Gastrocnemius medialis (tissue), 4 donors: Measurements from ENCODE around the gene PRKCA. TPM values are rescaled to one million over a fixed set of nuclear protein-coding genes. Genes with fewer than 3 reads are reported as not detected.

Source experiments
- ATAC-seq, 2 donors: fragments of 150-250 bp; one replicate each; pipeline ENCODE4 v1.9.1; 2016
- DNase-seq, 2 donors: peaks; one replicate each; pipeline ENCODE4 v3.0.0-alpha.2; 2019
- H3K27ac ChIP-seq, 4 donors: fragments of 200-600 bp; sonication (generic); 1 replicate in 1 of 4; 2 replicates in 3 of 4; pipeline ENCODE4 v1.5.1; 2016 to 2018; ENCODE audit warnings: mild to moderate bottlenecking in 2 of 4, moderate library complexity in 1 of 4
- H3K27me3 ChIP-seq, 3 donors: fragments of 200-600 bp; sonication (generic) in 2 of 3; 1 replicate in 1 of 3; 2 replicates in 2 of 3; pipeline versions ENCODE4 v1.5.1 to v1.6.0; 2016 to 2019; ENCODE audit warnings: mild to moderate bottlenecking in 1 of 3, moderate library complexity in 1 of 3
- H3K36me3 ChIP-seq, 2 donors: fragments of 200-600 bp; sonication (generic) in 1 of 2; one replicate each; pipeline ENCODE4 v1.5.1; 2017 to 2018
- H3K4me1 ChIP-seq, 2 donors: fragments of 200-600 bp; sonication (generic) in 1 of 2; one replicate each; pipeline ENCODE4 v1.5.1; 2016 to 2017; ENCODE audit warnings: mild to moderate bottlenecking in 2 of 2
- H3K4me3 ChIP-seq, 4 donors: fragments of 200-600 bp; sonication (generic) in 3 of 4; 1 replicate in 1 of 4; 2 replicates in 3 of 4; pipeline ENCODE4 v1.5.1; 2016 to 2019; ENCODE audit warnings: mild to moderate bottlenecking in 2 of 4
- H3K9me3 ChIP-seq, 3 donors: fragments of 200-600 bp; sonication (generic) in 2 of 3; 1 replicate in 1 of 3; 2 replicates in 2 of 3; pipeline ENCODE4 v1.5.1; 2016 to 2019
- POLR2A ChIP-seq, 2 donors: fragments of 450-650 bp; IDR thresholded peaks; one replicate each; pipeline ENCODE4 v1.6.1; 2017; ENCODE audit warnings: antibody characterized with exemption in 2 of 2, mild to moderate bottlenecking in 2 of 2, moderate library complexity in 2 of 2
- in situ Hi-C, 4 donors: fragments of 200-750 bp; cut with MboI; loops; one replicate each; pipeline versions ENCODE4 v1.15.0 to v1.8.0; 2017; ENCODE audit warnings: low sequenced_read_pairs in 4 of 4
- intact Hi-C: fragments of 100-400 bp; cut with DNase I; formaldehyde crosslinking; loops from one replicate; pipeline ENCODE4 v1.15.1; 2023; ENCODE audit warnings: low total_unique reads
- total RNA-seq, 4 donors: library from RNA; depleted of rRNA; stranded (reverse); fragments of >200 nt; gene quantifications; one replicate each; pipeline versions ENCODE4 v1.1.0 to v1.2.3, GENCODE V29; 2016
- TF ChIP-seq, protein P1 (sequence below), 5 experiments: fragments of 450-650 bp in 3 of 5; fragments of 200-600 bp in 2 of 5; sonication (generic) in 2 of 5; IDR thresholded peaks in 4 of 5; conservative IDR thresholded peaks in 1 of 5; 1 replicate in 4 of 5; 2 replicates in 1 of 5; pipeline ENCODE4 v1.5.1; 2016 to 2019; ENCODE audit warnings: antibody characterized with exemption in 5 of 5, mild to moderate bottlenecking in 3 of 5, moderate library complexity in 3 of 5

Gene PRKCA
- total RNA-seq, 4 donors from 2014 or later = 7.6 to 16.8 (median 11.1) TPM

DNA sequence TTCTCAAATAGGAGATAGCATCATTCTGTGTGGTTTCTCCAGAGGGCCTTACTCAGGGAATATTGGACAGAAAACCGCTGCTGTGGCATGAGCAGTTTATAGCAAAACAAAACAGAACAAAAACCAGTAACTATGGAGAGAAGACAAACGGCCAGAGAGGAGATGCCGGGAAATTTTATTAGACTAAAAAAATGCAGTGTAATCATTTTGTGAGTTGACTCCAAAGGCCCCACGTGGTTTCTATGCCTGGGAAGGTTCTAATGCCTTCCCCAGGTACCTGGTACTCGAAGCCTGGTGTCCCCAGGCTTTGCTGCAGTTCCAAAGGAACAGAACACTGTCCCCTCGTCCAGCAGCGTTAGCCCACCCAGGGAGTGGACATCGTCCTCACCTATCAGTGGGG is 519.6 kb downstream of the PRKCA start:
- H3K4me1 ChIP-seq = no peaks in the 10 kb centered on the region
- H3K9me3 ChIP-seq = no peaks in the 10 kb centered on the region
- ATAC-seq (no peak), DNase-seq (no peak)
- no peaks in the 10 kb centered on the region for H3K36me3 ChIP-seq
- peaks cover 0 to 3% (median 3%) of the 10 kb centered on the region in 3 donors for H3K27me3 ChIP-seq
- in situ Hi-C loops = loop anchor here in 1 of 4 donors (10.0 kb wide), 1 partner anchor 67 kb away; no protein-coding TSS in a partner anchor
- no peak overlapping the region for H3K4me3 ChIP-seq
- no peak overlapping the region for H3K27ac ChIP-seq
- intact Hi-C loops = no loop called here
- TF ChIP-seq POLR2A (IDR thresholded peaks at IDR 0.05) = no peak
- TF ChIP-seq, protein P1, sequence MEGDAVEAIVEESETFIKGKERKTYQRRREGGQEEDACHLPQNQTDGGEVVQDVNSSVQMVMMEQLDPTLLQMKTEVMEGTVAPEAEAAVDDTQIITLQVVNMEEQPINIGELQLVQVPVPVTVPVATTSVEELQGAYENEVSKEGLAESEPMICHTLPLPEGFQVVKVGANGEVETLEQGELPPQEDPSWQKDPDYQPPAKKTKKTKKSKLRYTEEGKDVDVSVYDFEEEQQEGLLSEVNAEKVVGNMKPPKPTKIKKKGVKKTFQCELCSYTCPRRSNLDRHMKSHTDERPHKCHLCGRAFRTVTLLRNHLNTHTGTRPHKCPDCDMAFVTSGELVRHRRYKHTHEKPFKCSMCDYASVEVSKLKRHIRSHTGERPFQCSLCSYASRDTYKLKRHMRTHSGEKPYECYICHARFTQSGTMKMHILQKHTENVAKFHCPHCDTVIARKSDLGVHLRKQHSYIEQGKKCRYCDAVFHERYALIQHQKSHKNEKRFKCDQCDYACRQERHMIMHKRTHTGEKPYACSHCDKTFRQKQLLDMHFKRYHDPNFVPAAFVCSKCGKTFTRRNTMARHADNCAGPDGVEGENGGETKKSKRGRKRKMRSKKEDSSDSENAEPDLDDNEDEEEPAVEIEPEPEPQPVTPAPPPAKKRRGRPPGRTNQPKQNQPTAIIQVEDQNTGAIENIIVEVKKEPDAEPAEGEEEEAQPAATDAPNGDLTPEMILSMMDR (IDR thresholded peaks at IDR 0.05 in 4 of 5, conservative IDR thresholded peaks at IDR 0.05 in 1 of 5) = no peak

- TF ChIP-seq POLR2A (IDR thresholded peaks at IDR 0.05) = no peak
- TF ChIP-seq, protein P1 (IDR thresholded peaks at IDR 0.05 in 4 of 5, conservative IDR thresholded peaks at IDR 0.05 in 1 of 5) = no peak
- no peaks in the 10 kb centered on the region for H3K36me3 ChIP-seq
- ATAC-seq (no peak), DNase-seq (no peak)
- no peaks in the 10 kb centered on the region for H3K9me3 ChIP-seq
- H3K4me1 ChIP-seq = no peaks in the 10 kb centered on the region
- intact Hi-C loops = no loop called here
- H3K27ac ChIP-seq = no peak overlapping the region
- no peak overlapping the region for H3K4me3 ChIP-seq
- peaks cover 0 to 3% (median 3%) of the 10 kb centered on the region in 3 donors for H3K27me3 ChIP-seq
- in situ Hi-C loops = loop anchor here in 1 of 4 donors (10.0 kb wide), 1 partner anchor 72 kb away; no protein-coding TSS in a partner anchor
These were observed 524.4 kb downstream of the PRKCA start for GRCh38 chr17:66826856-66827255.

DNA sequence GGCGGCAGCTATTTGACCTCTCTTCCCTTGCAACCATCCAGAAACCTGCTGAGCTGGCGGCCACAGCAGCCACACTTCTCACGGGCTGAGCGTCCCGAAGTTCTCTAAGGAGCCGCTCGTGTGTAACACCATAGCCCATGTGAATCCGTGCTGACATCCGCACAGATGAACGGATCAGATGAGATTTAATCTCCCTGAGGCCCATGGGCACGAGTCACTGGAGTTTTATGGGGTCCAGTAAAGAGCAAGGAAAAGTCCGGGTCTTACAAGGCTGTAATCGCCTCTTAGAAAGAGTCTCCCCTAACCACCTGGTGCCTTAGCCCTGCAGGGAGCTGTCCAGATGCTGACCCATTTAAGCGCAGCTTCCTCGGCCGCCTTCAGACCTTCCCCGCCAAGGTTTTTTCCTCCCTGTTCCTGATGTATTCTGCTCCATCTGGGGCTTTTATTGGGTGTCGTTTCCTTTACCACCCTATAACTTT is 527.0 kb downstream of the PRKCA start:
- Histone ChIP-seq H3K27me3 (peaks cover 7 to 17% (median 8%) of the 10 kb centered on the region in 3 donors), H3K9me3 (no peaks in the 10 kb centered on the region)

GRCh38 chr17:66829883-66830282 is 527.5 kb downstream of the PRKCA start:
- no peak overlapping the region for H3K27ac ChIP-seq
- intact Hi-C loops (no loop called here), in situ Hi-C loops (loop anchor here in 1 of 4 donors (10.0 kb wide), 1 partner anchor 75 kb away; no protein-coding TSS in a partner anchor)
- TF ChIP-seq, protein P1 (IDR thresholded peaks at IDR 0.05 in 4 of 5, conservative IDR thresholded peaks at IDR 0.05 in 1 of 5) = no peak
- TF ChIP-seq POLR2A (IDR thresholded peaks at IDR 0.05) = no peak
- no peaks in the 10 kb centered on the region for H3K4me1 ChIP-seq
- DNase-seq = no peak
- H3K27me3 ChIP-seq = peaks cover 10 to 22% (median 13%) of the 10 kb centered on the region in 3 donors
- H3K36me3 ChIP-seq = no peaks in the 10 kb centered on the region
- no peak for ATAC-seq
- no peak overlapping the region for H3K4me3 ChIP-seq
- no peaks in the 10 kb centered on the region for H3K9me3 ChIP-seq

More for the DNA sequence above, 527.0 kb downstream of the PRKCA start:
- no peak overlapping the region for H3K27ac ChIP-seq
- intact Hi-C loops = no loop called here
- H3K4me3 ChIP-seq = no peak overlapping the region
- TF ChIP-seq, protein P1 (IDR thresholded peaks at IDR 0.05 in 4 of 5, conservative IDR thresholded peaks at IDR 0.05 in 1 of 5) = no peak
- no peak for TF ChIP-seq POLR2A (IDR thresholded peaks at IDR 0.05)
- in situ Hi-C loops = loop anchor here in 1 of 4 donors (10.0 kb wide), 1 partner anchor 75 kb away; no protein-coding TSS in a partner anchor
- H3K36me3 ChIP-seq = no peaks in the 10 kb centered on the region
- ATAC-seq (peak; percentile 42 to 53), DNase-seq (no peak)
- H3K4me1 ChIP-seq = no peaks in the 10 kb centered on the region
